Stimulated activated CD8-positive, alpha-beta memory T cell treated with anti-CD3 and anti-CD28 coated beads, Interleukin-7, amount 100 ng/mL, for 24 hours (primary cell): ENCODE data around the gene KCNQ1.

Source experiments
- DNase-seq: peaks from one replicate; pipeline ENCODE4 v3.0.0-alpha.2; 2020; ENCODE audit warnings: low read depth

Gene KCNQ1

DNA sequence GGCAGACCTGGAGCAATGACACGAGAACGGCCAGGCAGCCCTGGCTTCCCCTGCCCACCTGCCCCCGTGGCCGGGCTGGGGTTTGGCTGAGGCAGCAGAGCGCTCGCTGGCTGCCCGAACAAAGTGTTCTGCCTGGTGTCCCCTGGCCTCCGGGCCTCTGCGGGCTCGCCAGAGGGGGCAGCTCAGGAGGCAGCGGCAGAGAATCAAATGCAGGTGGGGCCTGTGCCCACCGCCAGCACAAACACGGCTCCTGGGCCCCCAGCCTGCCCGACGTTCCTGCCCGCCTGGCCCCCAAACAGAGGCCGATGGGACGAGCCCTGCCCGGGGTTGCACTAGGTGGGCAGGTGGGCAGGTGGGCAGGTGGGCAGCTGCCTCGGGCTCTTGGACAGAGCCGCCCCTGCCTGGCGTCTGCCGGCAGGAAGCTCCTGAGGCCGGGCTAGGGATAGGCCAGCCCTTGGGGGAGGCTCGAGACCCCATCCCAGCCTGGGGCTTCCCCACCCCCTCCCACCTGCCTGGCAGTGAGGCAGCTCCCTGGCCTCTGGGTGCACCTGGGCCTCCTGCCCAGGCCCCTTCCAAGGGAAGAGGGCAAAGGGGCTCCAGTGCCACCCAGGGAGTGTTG, 394.0 kb downstream of the KCNQ1 start:
- no peak for DNase-seq

GRCh38 chr11:2839395-2839943, 394.7 kb downstream of the KCNQ1 start:
- no peak for DNase-seq

GRCh38 chr11:2841411-2842190, 396.8 kb downstream of the KCNQ1 start:
- DNase-seq, result no peak

DNA sequence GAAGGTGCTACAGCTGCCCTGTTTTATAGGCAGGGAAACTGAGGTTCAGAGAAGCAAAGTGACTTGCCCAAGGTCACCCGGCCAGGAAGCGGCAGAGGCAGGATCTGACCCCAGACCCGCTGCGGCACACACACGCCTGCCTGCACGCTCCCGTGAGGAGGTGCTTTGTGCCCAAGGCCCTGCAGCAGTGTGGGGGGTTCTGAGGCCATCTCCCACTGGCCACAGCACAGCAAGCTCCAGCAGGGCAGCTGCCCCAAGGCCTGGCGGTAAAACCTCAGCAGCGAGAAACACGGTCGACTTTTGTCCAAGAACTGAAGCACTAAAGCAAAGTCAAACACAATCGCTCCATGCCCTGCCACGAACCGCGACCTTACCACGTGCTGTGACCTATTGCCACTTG, 398.1 kb downstream of the KCNQ1 start:
- DNase-seq, result no peak

DNA sequence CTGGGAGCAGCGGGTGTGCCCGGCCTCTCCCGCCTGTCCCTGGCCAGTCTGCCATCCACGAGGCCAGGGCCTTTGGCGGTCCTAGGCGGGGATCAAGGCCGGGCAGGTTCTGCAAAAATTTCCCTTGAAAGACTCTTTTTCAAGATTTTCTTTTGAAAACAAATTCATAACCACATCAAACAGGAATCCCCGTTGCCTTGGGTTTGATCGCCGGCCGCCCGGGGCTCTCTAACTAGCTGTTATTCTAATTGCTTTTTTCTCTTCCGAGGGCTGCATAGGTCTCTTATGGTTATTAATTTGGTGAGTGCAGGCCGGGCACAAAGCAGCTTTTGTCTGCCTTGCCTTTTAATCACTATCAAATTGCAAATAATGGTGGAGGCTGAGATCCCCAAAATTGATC, 398.7 kb downstream of the KCNQ1 start:
- no peak for DNase-seq

- no peak for DNase-seq
These were observed 399.5 kb downstream of the KCNQ1 start for GRCh38 chr11:2844116-2844842.

DNA sequence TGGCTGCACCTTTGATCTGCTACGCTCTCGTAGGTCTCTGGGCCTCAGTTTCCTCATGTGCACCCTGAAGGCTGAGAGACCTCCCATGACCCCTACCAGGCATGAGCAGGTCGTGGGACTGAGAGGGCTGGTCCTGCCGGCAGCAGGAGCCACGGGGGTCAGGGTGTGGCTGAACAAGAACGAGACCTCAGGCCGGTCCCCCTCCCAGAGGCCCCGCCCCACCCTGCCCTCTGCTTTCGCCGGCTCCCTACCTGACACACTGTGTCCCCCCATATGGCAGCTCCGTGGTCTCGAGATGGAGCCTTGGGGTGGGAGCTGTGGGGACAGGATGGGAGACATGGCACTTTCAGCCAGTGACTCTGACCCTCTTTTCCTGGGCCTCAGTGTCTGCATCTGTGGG, 400.2 kb downstream of the KCNQ1 start:
- no peak for DNase-seq

DNA sequence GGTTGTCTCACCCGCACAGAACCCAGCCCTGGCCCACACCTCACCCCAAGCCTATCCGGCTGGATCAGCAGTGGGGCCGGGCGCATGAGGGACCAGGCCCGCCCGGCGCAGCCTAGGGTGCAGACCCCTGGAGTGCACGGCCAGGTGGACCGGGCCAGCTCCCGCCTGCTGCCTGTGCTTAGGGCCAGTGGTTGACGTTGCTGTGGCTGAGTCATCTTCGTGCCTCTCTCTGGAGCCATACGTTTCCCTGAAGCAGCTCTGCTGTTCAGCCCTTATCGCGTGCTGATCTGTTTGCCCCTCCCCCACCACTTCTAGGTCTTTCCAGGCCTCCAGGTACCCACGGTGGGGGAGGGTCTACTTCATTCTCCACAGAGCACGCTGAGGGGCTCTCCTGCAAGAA, 401.2 kb downstream of the KCNQ1 start:
- DNase-seq, result no peak

GRCh38 chr11:2846470-2846869, 401.7 kb downstream of the KCNQ1 start:
- no peak for DNase-seq

DNA sequence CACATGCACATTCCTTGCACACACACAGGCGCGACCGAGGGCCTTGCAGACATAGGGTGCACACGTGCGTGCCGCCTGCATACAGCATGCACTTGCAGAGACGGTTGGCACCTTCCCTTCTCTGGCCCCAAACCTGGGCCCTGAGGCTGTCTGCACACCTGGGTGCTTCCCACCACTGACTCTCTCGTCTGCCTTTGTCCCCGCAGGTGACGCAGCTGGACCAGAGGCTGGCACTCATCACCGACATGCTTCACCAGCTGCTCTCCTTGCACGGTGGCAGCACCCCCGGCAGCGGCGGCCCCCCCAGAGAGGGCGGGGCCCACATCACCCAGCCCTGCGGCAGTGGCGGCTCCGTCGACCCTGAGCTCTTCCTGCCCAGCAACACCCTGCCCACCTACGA, 402.8 kb downstream of the KCNQ1 start:
- no peak for DNase-seq

DNA sequence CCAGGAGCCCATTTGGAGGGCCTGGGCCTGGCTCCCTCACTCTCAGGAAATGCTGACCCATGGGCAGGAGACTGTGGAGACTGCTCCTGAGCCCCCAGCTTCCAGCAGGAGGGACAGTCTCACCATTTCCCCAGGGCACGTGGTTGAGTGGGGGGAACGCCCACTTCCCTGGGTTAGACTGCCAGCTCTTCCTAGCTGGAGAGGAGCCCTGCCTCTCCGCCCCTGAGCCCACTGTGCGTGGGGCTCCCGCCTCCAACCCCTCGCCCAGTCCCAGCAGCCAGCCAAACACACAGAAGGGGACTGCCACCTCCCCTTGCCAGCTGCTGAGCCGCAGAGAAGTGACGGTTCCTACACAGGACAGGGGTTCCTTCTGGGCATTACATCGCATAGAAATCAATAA, 403.7 kb downstream of the KCNQ1 start:
- no peak for DNase-seq

- no peak for DNase-seq
These were observed 405.4 kb downstream of the KCNQ1 start for GRCh38 chr11:2849994-2850770.

- no peak for DNase-seq
These were observed 408.6 kb downstream of the KCNQ1 start for GRCh38 chr11:2853401-2853800.

DNA sequence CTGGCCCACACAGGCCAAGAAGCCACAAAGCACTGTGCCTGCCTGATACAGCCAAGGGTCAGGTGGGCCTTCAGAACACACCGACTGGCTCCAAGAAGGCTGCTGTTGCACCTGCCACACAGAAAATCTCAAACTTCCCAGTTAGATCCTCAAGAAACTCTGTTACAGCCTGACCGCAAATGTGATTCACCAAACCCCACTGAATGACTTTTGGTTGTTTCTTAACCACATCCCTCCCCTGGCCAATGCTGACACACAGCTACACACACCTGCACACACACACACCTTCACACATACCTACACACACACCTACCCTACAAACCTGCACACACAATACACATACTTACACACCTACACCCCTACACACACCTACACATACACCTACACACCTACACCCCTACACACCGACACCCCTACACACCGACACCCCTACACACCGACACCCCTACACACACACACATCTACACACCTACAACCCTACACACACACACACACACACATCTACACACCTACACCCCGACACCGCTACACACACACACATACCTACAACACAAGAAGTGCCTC, 409.3 kb downstream of the KCNQ1 start:
- no peak for DNase-seq

DNA sequence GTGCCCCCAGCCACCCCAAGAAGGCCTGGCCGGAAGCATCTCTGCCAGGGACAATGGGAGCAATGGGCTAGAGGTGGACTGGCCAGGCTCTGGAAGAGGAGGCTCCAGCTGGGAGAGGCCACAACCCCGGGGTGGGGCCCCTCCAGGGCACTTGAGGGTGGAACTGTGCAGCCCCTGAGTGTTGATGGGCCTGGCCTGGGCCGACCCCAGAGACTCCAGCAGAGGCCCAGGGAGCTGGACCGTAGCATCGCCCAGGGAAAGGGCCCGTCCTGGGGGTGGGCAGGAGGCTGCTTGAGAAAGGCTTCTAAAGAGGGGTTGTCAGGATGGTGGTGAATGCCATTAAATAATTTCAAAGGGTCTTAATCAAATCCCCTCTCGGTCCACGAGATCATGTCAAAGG, 410.4 kb downstream of the KCNQ1 start:
- no peak for DNase-seq

DNA sequence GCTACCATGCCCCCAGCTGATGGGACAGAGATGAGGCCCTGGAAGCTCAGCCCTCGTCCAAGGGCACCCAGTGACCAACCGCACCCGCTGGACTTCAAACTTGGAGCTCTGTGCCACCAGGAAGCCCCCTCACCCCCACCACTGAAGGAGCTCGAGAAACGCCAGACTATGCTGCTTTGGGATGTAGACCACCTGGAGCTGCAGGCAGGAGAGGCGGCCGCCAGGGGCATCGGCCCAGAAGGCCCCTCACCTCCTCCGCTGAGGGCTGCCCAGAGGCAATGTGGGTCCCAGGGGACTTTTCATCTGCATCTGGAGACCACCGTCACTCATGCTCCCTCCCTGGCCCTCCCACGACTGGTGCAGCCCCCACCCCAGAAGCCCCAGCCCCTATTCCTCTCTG, 412.5 kb downstream of the KCNQ1 start:
- DNase-seq, result no peak

DNA sequence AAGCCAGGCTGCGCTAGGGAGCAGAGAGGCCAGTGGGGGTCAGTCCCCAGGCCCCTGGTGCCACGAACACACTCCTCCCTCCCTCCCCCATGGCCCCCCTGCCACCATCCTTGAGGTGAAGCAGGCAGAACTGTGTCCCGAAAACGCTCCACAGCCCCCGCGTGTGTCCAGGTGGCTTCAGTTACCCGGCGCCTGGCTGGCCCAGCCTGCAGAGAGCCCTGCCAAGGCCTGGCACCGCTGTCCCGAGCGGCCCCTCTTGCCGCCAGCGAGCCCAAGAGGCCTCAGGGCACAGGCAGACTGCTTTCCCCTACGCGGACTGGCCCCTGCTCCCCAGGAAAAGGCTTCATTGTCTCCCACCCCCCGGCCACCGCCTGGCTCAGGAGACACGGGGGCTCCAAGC, 413.1 kb downstream of the KCNQ1 start:
- DNase-seq, result no peak

- DNase-seq, result no peak
These were observed 414.3 kb downstream of the KCNQ1 start for GRCh38 chr11:2858995-2859698.

DNA sequence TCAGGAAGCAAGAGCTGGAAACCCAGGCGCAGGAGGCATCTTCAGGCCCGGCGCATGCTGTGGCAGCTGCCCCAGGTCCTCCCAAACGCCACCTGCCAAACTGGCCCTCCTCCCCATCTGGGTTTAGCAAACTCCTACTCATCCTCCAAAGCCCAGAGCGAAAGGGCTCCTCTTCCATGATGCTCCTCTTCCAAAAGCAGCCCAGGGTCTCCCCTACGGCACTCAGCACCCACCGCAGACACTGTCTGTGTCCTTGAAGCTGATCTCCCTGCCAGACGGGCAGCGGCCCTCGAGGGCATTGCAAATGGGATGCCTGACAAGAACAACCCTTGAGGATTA, 414.9 kb downstream of the KCNQ1 start:
- DNase-seq, result no peak

DNA sequence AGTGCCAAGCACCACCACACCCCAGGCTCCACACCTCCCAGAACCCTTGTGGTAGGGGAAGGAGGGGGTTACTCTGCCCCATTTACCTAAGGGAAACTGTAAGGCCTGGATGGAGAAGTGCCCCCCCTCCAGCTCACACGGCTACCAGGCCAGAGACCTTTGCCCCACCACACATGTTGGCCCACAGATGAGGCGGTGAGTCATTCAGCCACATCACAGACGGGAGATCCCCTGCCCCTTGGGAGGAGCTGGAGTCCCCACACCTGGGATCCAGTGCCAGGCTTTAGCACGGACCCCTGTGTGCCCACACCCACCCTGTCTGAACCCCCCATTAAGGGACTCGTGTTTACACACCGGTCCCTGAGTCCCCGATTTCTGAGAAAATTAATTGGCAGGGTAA, 415.8 kb downstream of the KCNQ1 start:
- DNase-seq, result no peak
